Measurements from ENCODE around the gene E2F6. TPM values are rescaled to one million over a fixed set of nuclear protein-coding genes. Genes with fewer than 3 reads are reported as not detected.

Gene E2F6
- total RNA-seq, 4 donors from 2014 or later, result 17.2 to 30.2 (median 22.9) TPM

DNA sequence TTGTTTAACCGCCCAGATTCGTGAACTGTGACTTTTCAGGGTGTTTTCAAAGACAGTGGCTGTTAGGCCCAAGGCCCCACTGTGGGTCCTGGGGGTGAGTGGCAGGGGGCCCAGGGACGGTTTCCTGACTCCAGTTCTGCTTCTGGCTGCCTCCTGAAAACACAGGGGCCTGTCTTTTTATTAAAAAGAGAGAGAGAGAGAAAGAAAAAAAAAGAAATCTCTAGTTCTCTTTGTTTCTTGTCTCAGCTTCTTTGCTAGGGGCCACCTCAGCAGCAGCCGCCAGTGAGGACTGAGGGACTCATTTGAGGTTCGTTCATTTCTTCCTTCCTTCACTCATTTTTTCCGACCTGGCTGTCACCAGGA is 15.4 kb upstream of the E2F6 start:
- TF ChIP-seq, protein P1, sequence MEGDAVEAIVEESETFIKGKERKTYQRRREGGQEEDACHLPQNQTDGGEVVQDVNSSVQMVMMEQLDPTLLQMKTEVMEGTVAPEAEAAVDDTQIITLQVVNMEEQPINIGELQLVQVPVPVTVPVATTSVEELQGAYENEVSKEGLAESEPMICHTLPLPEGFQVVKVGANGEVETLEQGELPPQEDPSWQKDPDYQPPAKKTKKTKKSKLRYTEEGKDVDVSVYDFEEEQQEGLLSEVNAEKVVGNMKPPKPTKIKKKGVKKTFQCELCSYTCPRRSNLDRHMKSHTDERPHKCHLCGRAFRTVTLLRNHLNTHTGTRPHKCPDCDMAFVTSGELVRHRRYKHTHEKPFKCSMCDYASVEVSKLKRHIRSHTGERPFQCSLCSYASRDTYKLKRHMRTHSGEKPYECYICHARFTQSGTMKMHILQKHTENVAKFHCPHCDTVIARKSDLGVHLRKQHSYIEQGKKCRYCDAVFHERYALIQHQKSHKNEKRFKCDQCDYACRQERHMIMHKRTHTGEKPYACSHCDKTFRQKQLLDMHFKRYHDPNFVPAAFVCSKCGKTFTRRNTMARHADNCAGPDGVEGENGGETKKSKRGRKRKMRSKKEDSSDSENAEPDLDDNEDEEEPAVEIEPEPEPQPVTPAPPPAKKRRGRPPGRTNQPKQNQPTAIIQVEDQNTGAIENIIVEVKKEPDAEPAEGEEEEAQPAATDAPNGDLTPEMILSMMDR (IDR thresholded peaks at IDR 0.05; ENCODE audit: low read depth), result no peak

GRCh38 chr2:11480859-11481258 is 14.9 kb upstream of the E2F6 start:
- TF ChIP-seq, protein P1 (IDR thresholded peaks at IDR 0.05; ENCODE audit: low read depth), result no peak

- TF ChIP-seq, protein P1 (IDR thresholded peaks at IDR 0.05; ENCODE audit: low read depth), result no peak
Observed at GRCh38 chr2:11480406-11480805, 14.4 kb upstream of the E2F6 start.

- TF ChIP-seq, protein P1 (IDR thresholded peaks at IDR 0.05; ENCODE audit: low read depth), result no peak
Observed at GRCh38 chr2:11478899-11479605, 13.1 kb upstream of the E2F6 start.

DNA sequence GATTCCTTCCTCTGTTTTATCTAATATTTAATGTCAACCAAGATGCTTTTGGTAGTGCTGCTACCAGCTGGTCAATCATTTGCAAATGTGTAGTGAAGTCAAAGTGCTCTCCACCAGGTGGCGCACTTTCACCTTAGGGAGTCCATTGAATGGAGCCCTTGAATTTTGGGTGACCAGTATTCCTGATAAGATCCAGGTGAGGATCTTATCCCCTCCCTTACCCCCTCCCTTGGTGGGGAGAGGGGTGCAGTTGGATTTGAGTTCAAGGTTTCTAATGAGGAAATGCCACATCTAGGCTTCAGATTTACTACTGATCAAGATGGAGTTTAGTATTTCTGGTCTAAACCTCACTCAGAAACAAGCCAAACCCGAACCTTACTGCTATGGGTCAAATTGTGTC is 12.0 kb upstream of the E2F6 start:
- TF ChIP-seq, protein P1 (IDR thresholded peaks at IDR 0.05; ENCODE audit: low read depth), result no peak

DNA sequence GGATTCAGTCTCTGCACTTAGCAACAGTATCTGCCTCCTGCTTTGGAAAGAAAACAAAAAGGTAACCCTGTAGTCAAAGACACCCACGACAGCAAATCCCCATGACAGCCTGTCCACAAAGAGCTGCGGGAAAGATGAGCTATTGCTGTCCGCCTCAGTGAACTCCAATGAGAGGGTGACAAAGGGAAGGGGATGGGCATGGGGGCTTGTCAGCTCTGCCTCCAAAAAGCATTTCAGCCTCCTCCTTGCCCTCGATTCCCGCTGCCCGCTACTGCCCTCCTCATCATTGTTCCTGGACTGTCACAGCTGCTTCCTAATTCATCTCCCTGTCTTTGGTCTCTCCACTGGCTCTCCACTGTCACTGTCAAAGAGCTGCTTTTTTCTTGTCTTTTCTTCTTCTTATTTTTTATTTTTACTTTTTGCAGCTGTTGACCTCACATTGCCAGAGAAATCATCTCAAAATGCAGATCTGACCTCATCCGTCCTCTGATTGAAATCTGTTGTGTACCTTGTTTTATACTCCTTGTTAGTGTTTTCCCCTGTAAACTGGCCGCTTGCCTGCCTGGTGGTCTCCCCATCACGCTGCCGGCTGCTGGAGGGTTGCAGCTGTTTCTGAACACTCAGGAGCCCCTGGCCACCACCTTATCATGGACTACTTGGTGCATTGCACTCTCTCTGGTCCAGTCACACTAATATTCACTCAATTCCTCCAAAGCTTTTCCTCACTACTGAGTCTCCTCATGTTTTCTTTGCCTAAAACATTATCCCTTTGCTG is 7.9 kb upstream of the E2F6 start:
- TF ChIP-seq, protein P1 (IDR thresholded peaks at IDR 0.05; ENCODE audit: low read depth), result no peak

GRCh38 chr2:11467749-11468148 is 1.8 kb upstream of the E2F6 start:
- TF ChIP-seq, protein P1 (IDR thresholded peaks at IDR 0.05; ENCODE audit: low read depth), result no peak

Data from subcutaneous adipose tissue (tissue), 4 donors.